A549 (cell line): ENCODE measurements around the gene PRSS57. TPM values are rescaled to one million over a fixed set of nuclear protein-coding genes. Genes with fewer than 3 reads are reported as not detected.
A peak's percentile ranks its signal among the peaks of the same experiment; 100 is the strongest.

Source experiments
- ATAC-seq, 2 experiments: fragments of 200-7000 bp in 1 of 2; fragments of >200 bp in 1 of 2; cut with Nextera tagmentation in 1 of 2; cut with Tn5 transposase in 1 of 2; 3 replicates each; pipeline versions ENCODE4 v1.8.0 to v1.9.1; 2018 to 2020; ENCODE audit warnings: mild to moderate bottlenecking in 1 of 2, moderate library complexity in 1 of 2
- CTCF ChIA-PET: fragments of 300-600 bp; sonication (Branson Sonifier 250); formaldehyde crosslinking; extraction: SDS; loops from one replicate; lab custom pipeline; 2021; ENCODE audit warnings: antibody characterized with exemption, inconsistent platforms; lab: Yijun Ruan, JAX
- POLR2A ChIA-PET: fragments of 350-600 bp; formaldehyde crosslinking; extraction: SDS; loops from one replicate; lab custom pipeline; 2021; ENCODE audit warnings: antibody characterized with exemption, inconsistent platforms; lab: Yijun Ruan, JAX
- DNase-seq, 2 experiments: peaks; one replicate each; pipeline versions ENCODE4 v3.0.0 to v3.0.0-alpha.2; 2011 to 2016; ENCODE audit warnings: low read depth in 1 of 2, low spot score in 1 of 2
- FAIRE-seq: peaks from 2 replicates; lab custom pipeline; 2011; peaks lifted over from hg19 to GRCh38; lab: Jason Lieb, UNC
- H3K27ac ChIP-seq, 2 experiments: fragments of >200 bp; sonication (Bioruptor Twin); formaldehyde crosslinking; 3 replicates each; pipeline ENCODE4 v1.5.1; 2016 to 2017
- H3K4me1 ChIP-seq: fragments of >200 bp; sonication (Bioruptor Twin); formaldehyde crosslinking; 3 replicates; pipeline ENCODE4 v1.6.1; 2016
- H3K4me2 ChIP-seq: fragments of >200 bp; sonication (Bioruptor Twin); formaldehyde crosslinking; 3 replicates; pipeline ENCODE4 v1.6.1; 2016
- H3K4me3 ChIP-seq: fragments of >200 bp; sonication (Bioruptor Twin); formaldehyde crosslinking; 3 replicates; pipeline ENCODE4 v1.5.1; 2016
- H3K9me3 ChIP-seq: fragments of >200 bp; sonication (Bioruptor Twin); formaldehyde crosslinking; 3 replicates; pipeline ENCODE4 v1.6.1; 2016
- BHLHE40 ChIP-seq: IDR thresholded peaks from 2 replicates; pipeline ENCODE4 v1.6.1; 2012; ENCODE audit warnings: low read depth, low read length, inconsistent platforms
- CBX2 ChIP-seq: fragments of 200-600 bp; sonication (generic); IDR thresholded peaks from 2 replicates; pipeline ENCODE4 v1.6.1; 2016; ENCODE audit warnings: low read depth, mild to moderate bottlenecking, borderline replicate concordance
- CBX8 ChIP-seq: fragments of 200-600 bp; sonication (generic); IDR thresholded peaks from 2 replicates; pipeline ENCODE4 v1.6.1; 2016
- CHD4 ChIP-seq: fragments of 200-600 bp; sonication (generic); IDR thresholded peaks from 2 replicates; pipeline ENCODE4 v1.6.1; 2016; ENCODE audit warnings: antibody characterized with exemption, mild to moderate bottlenecking, borderline replicate concordance
- EHMT2 ChIP-seq: fragments of 200-600 bp; sonication (generic); IDR thresholded peaks from 2 replicates; pipeline ENCODE4 v1.6.1; 2016; ENCODE audit warnings: antibody characterized with exemption, low read depth, mild to moderate bottlenecking, moderate library complexity
- ESRRA ChIP-seq: fragments of 150-350 bp; IDR thresholded peaks from 2 replicates; pipeline ENCODE4 v1.6.1; 2014; ENCODE audit warnings: mild to moderate bottlenecking, low read length, borderline replicate concordance
- FOSB ChIP-seq: fragments of 250-450 bp; sonication (Bioruptor Pico); IDR thresholded peaks from 2 replicates; pipeline ENCODE4 v1.5.0; 2020; ENCODE audit warnings: mild to moderate bottlenecking, moderate library complexity
- HDAC2 ChIP-seq: fragments of 200-600 bp; sonication (generic); IDR thresholded peaks from 2 replicates; pipeline ENCODE4 v1.6.1; 2016
- HOXA7 ChIP-seq: fragments of 250-450 bp; sonication (Bioruptor Pico); IDR thresholded peaks from 2 replicates; pipeline ENCODE4 v1.5.0; 2020; ENCODE audit warnings: mild to moderate bottlenecking, moderate library complexity
- HOXB13 ChIP-seq: fragments of 250-450 bp; sonication (Bioruptor Pico); IDR thresholded peaks from 2 replicates; pipeline ENCODE4 v1.5.0; 2020; ENCODE audit warnings: low read depth, mild to moderate bottlenecking, moderate library complexity
- JUN ChIP-seq, 2 experiments: fragments of >200 bp; sonication (Bioruptor Twin); formaldehyde crosslinking; IDR thresholded peaks; 2 replicates in 1 of 2; 3 replicates in 1 of 2; pipeline ENCODE4 v1.6.1; 2016 to 2017
- KDM5A ChIP-seq: fragments of 200-600 bp; sonication (generic); IDR thresholded peaks from 2 replicates; pipeline ENCODE4 v1.6.1; 2016; ENCODE audit warnings: antibody characterized with exemption, mild to moderate bottlenecking
- MYC ChIP-seq: IDR thresholded peaks from 2 replicates; pipeline ENCODE4 v1.6.1; 2012; ENCODE audit warnings: mild to moderate bottlenecking, inconsistent platforms, low read length, improper control_type of control experiment, borderline replicate concordance
- NPAS2 ChIP-seq: fragments of 250-450 bp; sonication (Bioruptor Pico); IDR thresholded peaks from 2 replicates; pipeline ENCODE4 v1.8.0; 2022; ENCODE audit warnings: mild to moderate bottlenecking, moderate library complexity, borderline replicate concordance
- PHF8 ChIP-seq: fragments of 200-600 bp; sonication (generic); IDR thresholded peaks from 2 replicates; pipeline ENCODE4 v1.6.1; 2016; ENCODE audit warnings: low read depth, mild to moderate bottlenecking, antibody characterized with exemption, moderate library complexity, borderline replicate concordance
- POLR2A ChIP-seq: IDR thresholded peaks from 2 replicates; pipeline ENCODE4 v1.6.1; 2012; ENCODE audit warnings: mild to moderate bottlenecking, low read length
- RAD21 ChIP-seq, 2 experiments: fragments of >200 bp in 1 of 2; sonication (Bioruptor Twin) in 1 of 2; formaldehyde crosslinking in 1 of 2; IDR thresholded peaks in 1 of 2; conservative IDR thresholded peaks in 1 of 2; 2 replicates in 1 of 2; 3 replicates in 1 of 2; pipeline ENCODE4 v1.6.1; 2012 to 2018; ENCODE audit warnings: inconsistent platforms in 1 of 2
- RCOR1 ChIP-seq: fragments of 150-350 bp; IDR thresholded peaks from 2 replicates; pipeline ENCODE4 v1.6.1; 2014; ENCODE audit warnings: antibody characterized with exemption, low read length, low read depth
- RNF2 ChIP-seq: fragments of 200-600 bp; sonication (generic); IDR thresholded peaks from 2 replicates; pipeline ENCODE4 v1.6.1; 2016; ENCODE audit warnings: low read depth, mild to moderate bottlenecking, antibody characterized with exemption, moderate library complexity, borderline replicate concordance
- TFCP2L1 ChIP-seq: fragments of 250-450 bp; sonication (Bioruptor Pico); IDR thresholded peaks from 2 replicates; pipeline ENCODE4 v1.5.0; 2021; ENCODE audit warnings: mild to moderate bottlenecking
- WGBS: methylation state at CpG from one replicate; pipeline ENCODE4 v1.1.6; 2017; ENCODE audit errors: missing lambda C conversion rate; 5-methylcytosine and 5-hydroxymethylcytosine counted together
- polyA minus RNA-seq: library from RNA; depleted of rRNA, polyadenylated mRNA; stranded (reverse); fragments of >200 nt; gene quantifications from 2 replicates; pipeline ENCODE4 v1.2.3, GENCODE V29; 2011; rRNA and poly(A)+ RNA removed
- polyA plus RNA-seq, 4 experiments: library from polyadenylated mRNA; depleted of rRNA in 3 of 4; stranded (reverse); fragments of >200 nt; fragmentation: RNase III in 1 of 4; extraction: RNeasy Plus Mini Kit Qiagen cat#74134 plus additional on column Dnase treatment in 1 of 4; gene quantifications; 2 replicates in 3 of 4; 3 replicates in 1 of 4; pipeline ENCODE4 v1.2.3, GENCODE V29; 2011 to 2017
- TF ChIP-seq, protein P1 (sequence below): fragments of 250-450 bp; sonication (Bioruptor Pico); IDR thresholded peaks from 2 replicates; pipeline ENCODE4 v1.5.0; 2021; ENCODE audit warnings: mild to moderate bottlenecking, moderate library complexity, borderline replicate concordance
- TF ChIP-seq, protein P2 (sequence below): fragments of >200 bp; sonication (Bioruptor Twin); formaldehyde crosslinking; IDR thresholded peaks from 3 replicates; pipeline ENCODE4 v1.6.1; 2016

Gene PRSS57
- polyA plus RNA-seq (2011; rRNA removed): 0.10 TPM in 1 of 2 replicates, not detected in the other
- polyA plus RNA-seq (2012; cell fraction: cytosol; rRNA removed): 0.06 and 0.11 TPM in 2 replicates
- polyA plus RNA-seq (2012; cell fraction: nucleus; rRNA removed): 0.10 TPM in 1 of 2 replicates, not detected in the other
- polyA plus RNA-seq (2017; fragmentation: RNase III; extraction: RNeasy Plus Mini Kit Qiagen cat#74134 plus additional on column Dnase treatment): not detected in 3 replicates
- not detected in 2 replicates for polyA minus RNA-seq

DNA sequence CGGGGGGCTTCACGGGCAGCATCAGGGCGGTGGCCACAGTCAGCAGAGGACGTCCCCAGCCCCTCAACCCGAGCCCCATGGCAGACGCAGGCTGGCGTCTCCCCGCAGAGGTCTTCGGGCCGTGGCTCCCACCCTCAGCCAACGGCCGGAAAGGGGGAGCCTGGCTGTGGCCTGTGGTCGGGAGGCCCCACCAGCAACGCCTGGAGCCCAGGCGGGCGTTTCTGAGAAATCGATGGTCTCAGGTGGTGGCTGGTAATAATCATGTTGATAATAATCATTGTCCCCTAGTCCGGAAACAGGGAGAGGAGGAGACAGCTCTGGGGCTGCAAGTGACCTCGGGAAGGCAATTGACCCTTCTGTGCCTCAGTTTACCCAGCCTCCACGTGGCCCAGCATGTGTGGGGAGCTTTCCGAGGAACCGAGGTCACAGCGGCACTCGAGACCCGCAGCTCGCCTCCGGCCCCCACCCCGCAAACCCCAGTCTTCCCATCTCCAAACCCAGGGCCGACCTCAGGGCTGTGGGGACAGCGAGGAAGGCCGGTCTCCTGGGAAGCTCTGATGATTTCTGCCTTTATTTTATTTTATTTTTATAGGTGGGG lies at the start of gene PRSS57:
PRSS57 (minus strand) TSS at position 101 of the 598 bp plus-strand sequence; CDS start at position 79, 22 bp downstream.
- WGBS: 56% methylated on average over 11 of the region's 31 CpGs
- Histone ChIP-seq H3K4me2 (no peak within 1 kb of the TSS), H3K27ac (no peak within 1 kb of the TSS), H3K4me1 (no peaks in the 10 kb centered on the region), H3K9me3 (no peaks in the 10 kb centered on the region), H3K4me3 (no peak within 1 kb of the TSS)
- FAIRE-seq: no peak
- ChIA-PET CTCF (interaction anchor here (0.6 kb wide), 1 partner anchor 168 kb away, joined by 4 read pairs; no protein-coding TSS in a partner anchor), POLR2A (no interaction called here)
- no peak for DNase-seq
- ATAC-seq: peak in 1 of 2 experiments; percentile 28; a peak in 1 of 6 replicates
- no peak for TF ChIP-seq CBX8
- no peak for TF ChIP-seq KDM5A
- TF ChIP-seq RNF2: no peak
- TF ChIP-seq, protein P1, sequence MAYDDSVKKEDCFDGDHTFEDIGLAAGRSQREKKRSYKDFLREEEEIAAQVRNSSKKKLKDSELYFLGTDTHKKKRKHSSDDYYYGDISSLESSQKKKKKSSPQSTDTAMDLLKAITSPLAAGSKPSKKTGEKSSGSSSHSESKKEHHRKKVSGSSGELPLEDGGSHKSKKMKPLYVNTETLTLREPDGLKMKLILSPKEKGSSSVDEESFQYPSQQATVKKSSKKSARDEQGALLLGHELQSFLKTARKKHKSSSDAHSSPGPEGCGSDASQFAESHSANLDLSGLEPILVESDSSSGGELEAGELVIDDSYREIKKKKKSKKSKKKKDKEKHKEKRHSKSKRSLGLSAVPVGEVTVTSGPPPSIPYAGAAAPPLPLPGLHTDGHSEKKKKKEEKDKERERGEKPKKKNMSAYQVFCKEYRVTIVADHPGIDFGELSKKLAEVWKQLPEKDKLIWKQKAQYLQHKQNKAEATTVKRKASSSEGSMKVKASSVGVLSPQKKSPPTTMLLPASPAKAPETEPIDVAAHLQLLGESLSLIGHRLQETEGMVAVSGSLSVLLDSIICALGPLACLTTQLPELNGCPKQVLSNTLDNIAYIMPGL (CRISPR knock-in tag): no peak
- TF ChIP-seq, protein P2, sequence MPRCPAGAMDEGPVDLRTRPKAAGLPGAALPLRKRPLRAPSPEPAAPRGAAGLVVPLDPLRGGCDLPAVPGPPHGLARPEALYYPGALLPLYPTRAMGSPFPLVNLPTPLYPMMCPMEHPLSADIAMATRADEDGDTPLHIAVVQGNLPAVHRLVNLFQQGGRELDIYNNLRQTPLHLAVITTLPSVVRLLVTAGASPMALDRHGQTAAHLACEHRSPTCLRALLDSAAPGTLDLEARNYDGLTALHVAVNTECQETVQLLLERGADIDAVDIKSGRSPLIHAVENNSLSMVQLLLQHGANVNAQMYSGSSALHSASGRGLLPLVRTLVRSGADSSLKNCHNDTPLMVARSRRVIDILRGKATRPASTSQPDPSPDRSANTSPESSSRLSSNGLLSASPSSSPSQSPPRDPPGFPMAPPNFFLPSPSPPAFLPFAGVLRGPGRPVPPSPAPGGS: no peak
- TF ChIP-seq TFCP2L1: no peak
- no peak for TF ChIP-seq CHD4
- no peak for TF ChIP-seq NPAS2 (CRISPR knock-in tag)
- TF ChIP-seq MYC: no peak
- TF ChIP-seq ESRRA: no peak
- TF ChIP-seq HOXA7: no peak
- no peak for TF ChIP-seq RCOR1

DNA sequence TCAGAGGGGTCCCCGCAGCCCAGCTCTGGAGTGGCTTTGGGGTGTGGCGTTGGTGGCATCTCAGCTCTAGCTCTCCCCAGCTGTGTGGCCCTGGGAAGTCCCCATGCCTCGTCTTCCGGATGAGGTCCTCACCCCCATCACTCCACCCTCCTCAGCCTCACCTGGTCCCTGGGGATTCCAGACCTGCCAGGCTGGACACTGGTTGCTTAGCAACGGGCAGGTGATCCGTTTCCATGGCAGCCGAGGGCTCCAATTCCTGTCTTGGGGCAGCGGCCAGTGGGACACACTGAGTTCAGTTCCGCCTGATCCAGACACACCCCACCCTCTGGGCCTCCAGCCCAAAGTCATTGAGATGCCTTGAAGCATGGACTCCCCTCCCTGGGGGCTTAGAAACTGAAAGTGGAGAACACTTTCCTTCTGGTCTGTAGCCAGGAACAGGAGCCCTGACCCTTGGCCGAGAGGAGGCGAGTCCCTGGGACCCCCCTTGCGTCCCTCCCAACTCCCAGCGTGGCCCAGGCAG lies 48.0 kb upstream of the PRSS57 start:
- no peak overlapping the region for H3K27ac ChIP-seq
- DNase-seq: no peak
- H3K9me3 ChIP-seq: peaks cover 22% of the 10 kb centered on the region
- no peak overlapping the region for H3K4me2 ChIP-seq
- no peak for FAIRE-seq
- POLR2A ChIA-PET: interaction anchor here (0.8 kb wide), 1 partner anchor 10 kb away, joined by 4 read pairs; no protein-coding TSS in a partner anchor
- WGBS: 80% methylated on average over 7 of the region's 13 CpGs
- ATAC-seq: no peak
- CTCF ChIA-PET: interaction anchor here (0.6 to 4.7 kb wide), 3 partner anchors 9 to 556 kb away, joined by 3 to 15 read pairs (median 4); no protein-coding TSS in a partner anchor
- no peaks in the 10 kb centered on the region for H3K4me1 ChIP-seq
- H3K4me3 ChIP-seq: no peak overlapping the region
- TF ChIP-seq FOSB (no peak), POLR2A (no peak), CBX2 (no peak), KDM5A (no peak), BHLHE40 (no peak), HOXB13 (CRISPR knock-in tag) (no peak), HDAC2 (no peak), EHMT2 (no peak), RAD21 (conservative IDR thresholded peaks at IDR 0.05 in 1 of 2, IDR thresholded peaks at IDR 0.05 in 1 of 2) (no peak), CBX8 (no peak), MYC (no peak), JUN (IDR thresholded peaks at IDR 0.05) (no peak), PHF8 (no peak), ESRRA (no peak)
- TF ChIP-seq, protein P1 (CRISPR knock-in tag): no peak
